AG09319 (cell line): ENCODE results near the gene PTPN23.

Source experiments
- DNase-seq: peaks from one replicate; pipeline ENCODE4 v3.0.0-alpha.2; 2010; ENCODE audit warnings: low read depth; ENCODE audit errors: extremely low read depth
- CTCF ChIP-seq: IDR thresholded peaks from 2 replicates; pipeline ENCODE4 v1.5.1; 2011; ENCODE audit warnings: low read depth, mild to moderate bottlenecking, inconsistent platforms, low read length, moderate library complexity

The PTPN23 gene

DNA sequence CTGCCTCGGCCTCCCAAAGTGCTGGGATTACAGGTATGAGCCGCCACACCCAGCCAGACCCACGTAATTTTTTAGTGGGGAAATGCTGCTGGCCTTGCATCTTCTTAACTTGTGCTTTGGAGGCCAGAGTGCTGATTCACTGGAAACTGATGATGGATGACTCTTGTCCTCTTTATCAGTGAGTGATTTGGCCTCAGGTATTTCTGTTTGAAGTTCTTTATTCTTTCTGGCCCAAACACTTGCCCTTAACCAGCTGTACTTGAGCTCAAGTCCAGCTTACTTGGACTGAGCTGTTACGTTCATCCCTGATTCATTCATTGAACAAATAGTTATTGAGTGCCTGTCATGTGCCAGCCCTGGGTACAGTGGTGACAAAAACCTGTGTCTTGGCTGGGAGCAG, 4.2 kb downstream of the PTPN23 start:
- TF ChIP-seq CTCF = no peak
- DNase-seq = no peak

- TF ChIP-seq CTCF = no peak
- no peak for DNase-seq
Observed at GRCh38 chr3:47385796-47386195, 5.0 kb downstream of the PTPN23 start.

DNA sequence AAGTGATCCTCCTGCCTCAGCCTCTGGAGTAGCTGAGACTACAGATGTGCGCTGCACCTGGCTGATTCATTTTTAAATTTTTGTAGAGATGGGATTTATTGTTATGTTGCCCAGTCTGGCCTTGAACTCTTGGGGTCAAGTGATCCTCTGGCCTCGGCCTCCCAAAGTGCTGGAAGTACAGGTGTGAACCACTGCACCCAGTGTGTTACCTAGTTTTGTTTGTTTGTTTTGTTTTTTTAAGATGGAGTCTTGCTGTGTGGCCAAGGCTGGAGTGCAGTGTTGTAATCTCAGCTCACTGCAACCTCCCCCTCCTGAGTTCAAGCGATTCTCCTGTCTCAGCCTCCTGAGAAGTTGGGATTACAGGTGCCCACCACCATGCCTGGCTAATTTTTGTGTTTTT, 12.1 kb downstream of the PTPN23 start:
- DNase-seq = no peak
- no peak for TF ChIP-seq CTCF

- DNase-seq = no peak
- no peak for TF ChIP-seq CTCF
Observed at GRCh38 chr3:47394140-47394870, 13.5 kb downstream of the PTPN23 start.

- TF ChIP-seq CTCF = no peak
- DNase-seq = no peak
Observed at GRCh38 chr3:47394881-47395280, 14.1 kb downstream of the PTPN23 start.

GRCh38 chr3:47398228-47398627, 17.4 kb downstream of the PTPN23 start:
- TF ChIP-seq CTCF = no peak

DNA sequence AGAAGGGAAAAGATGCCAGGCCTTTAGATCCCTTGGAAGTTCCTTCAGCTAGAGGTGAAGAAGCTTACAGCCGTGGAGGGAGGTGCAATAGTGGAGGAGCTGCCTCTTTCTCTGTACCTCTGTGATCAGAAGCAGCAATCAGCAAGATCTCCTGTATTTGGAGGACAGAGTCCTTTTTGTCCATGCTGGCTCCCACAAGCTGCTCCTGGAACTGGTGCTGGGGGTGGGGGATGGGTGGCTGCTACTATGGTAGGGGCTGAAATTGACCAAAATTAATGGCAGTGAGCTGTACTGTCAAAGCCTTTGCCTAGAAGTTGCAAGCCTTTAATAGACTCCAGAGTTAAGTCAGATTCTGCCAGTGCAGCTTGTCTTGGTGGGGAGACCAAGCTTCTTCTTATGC, 18.2 kb downstream of the PTPN23 start:
- DNase-seq = no peak
- no peak for TF ChIP-seq CTCF

More at GRCh38 chr3:47398228-47398627, 17.4 kb downstream of the PTPN23 start:
- peak; percentile 40 for DNase-seq
